NCI-H1105 treated with DMSO at 0.1 percent for 48 hours (cell line): Measurements from ENCODE around the gene TNFAIP8L1.

ENCODE experiments used
- DNase-seq: peaks from one replicate; lab custom pipeline; 2025; lab: John Stamatoyannopoulos, UW

TNFAIP8L1 gene

GRCh38 chr19:4702764-4703163 lies 63.4 kb downstream of the TNFAIP8L1 start:
- no peak for DNase-seq

- no peak for DNase-seq
These were observed 64.5 kb downstream of the TNFAIP8L1 start for GRCh38 chr19:4703671-4704316.

- no peak for DNase-seq
These were observed 65.0 kb downstream of the TNFAIP8L1 start for GRCh38 chr19:4704317-4704673.
